Measurements from ENCODE around the gene PHTF2.

- TF ChIP-seq CTCF (IDR thresholded peaks at IDR 0.05) (no peak), POLR2A (IDR thresholded peaks at IDR 0.05) (no peak)
Measured at GRCh38 chr7:77866370-77866769, 67.8 kb downstream of the PHTF2 start.

Data from ovary (tissue), 3 donors.